Measurements from ENCODE around the gene AGAP3.

- no peak for TF ChIP-seq CTCF (IDR thresholded peaks at IDR 0.05)
- TF ChIP-seq EP300 (IDR thresholded peaks at IDR 0.05; ENCODE audit: low read depth), result no peak
- peak; percentile 46 for TF ChIP-seq POLR2A (IDR thresholded peaks at IDR 0.05)
- TF ChIP-seq POLR2AphosphoS5 (IDR thresholded peaks at IDR 0.05), result peak in 2 of 3 donors; percentile 21 to 25
These were observed 29.7 kb downstream of the AGAP3 start for GRCh38 chr7:151115836-151116418.
